ENCODE measurements around the gene A1BG. TPM values are rescaled to one million over a fixed set of nuclear protein-coding genes. Genes with fewer than 3 reads are reported as not detected.

Gene A1BG
- total and polyA plus RNA-seq, 2 of the 8 experiments (the other 6 are each of a cell fraction or from before 2014, with no cell fraction given) = 20.8 to 69.6 TPM

- CTCF ChIA-PET (ENCODE audit: partially characterized antibody) = no interaction called here
- peaks cover 0 to 20% (median 12%) of the 10 kb centered on the region in 4 experiments; a peak in 5 of 7 replicates for H3K4me1 ChIP-seq (replicated peaks in 1 of 4; ENCODE audit: control insufficient read depth in 3 of 4, insufficient read depth in 4 of 4, low read length in 3 of 4)
- H2BK5ac ChIP-seq (ENCODE audit: low read depth, low read length) = no peak overlapping the region
- no peak overlapping the region for H2BK15ac ChIP-seq (ENCODE audit: low read length)
- 0 out of 2 replicates have a peak, but pooled peaks cover 2% of the 10 kb centered on the region for H3K79me1 ChIP-seq (ENCODE audit: low read depth, low read length)
- H3K4ac ChIP-seq (replicated peaks; ENCODE audit: insufficient read length, low read depth, low read length) = no peak overlapping the region
- H3K23me2 ChIP-seq (ENCODE audit: low read depth, low read length) = peaks cover 7% of the 10 kb centered on the region; the same call in 1 of the 2 replicates
- no peak overlapping the region for H4K8ac ChIP-seq (ENCODE audit: extremely low read depth, insufficient read depth, low read length)
- POLR2A ChIA-PET (ENCODE audit: partially characterized antibody) = no interaction called here
- DNase-seq (ENCODE audit: low read depth in 1 of 2, low spot score in 2 of 2) (no peak), FAIRE-seq (no peak)
- TF ChIP-seq HDAC6 (IDR thresholded peaks at IDR 0.05; ENCODE audit: low read depth, low read length) = no peak
- TF ChIP-seq SIN3A (conservative IDR thresholded peaks at IDR 0.05 in 1 of 2, IDR thresholded peaks at IDR 0.05 in 1 of 2; ENCODE audit: low read depth in 1 of 2, low read length in 2 of 2) = no peak
- TF ChIP-seq KDM4A (IDR thresholded peaks at IDR 0.05; ENCODE audit: low read depth, low read length, severe bottlenecking) = no peak
- TF ChIP-seq POLR2A (IDR thresholded peaks at IDR 0.05; ENCODE audit: control extremely low read depth in 1 of 2, low read depth in 2 of 2, low read length in 2 of 2) = no peak
- H3K36me3 ChIP-seq (ENCODE audit: control insufficient read depth in 2 of 4, insufficient read depth in 4 of 4, low read length in 3 of 4) = peaks cover 19 to 51% (median 40%) of the 10 kb centered on the region in 4 experiments
- no peak overlapping the region for H3K14ac ChIP-seq (ENCODE audit: insufficient read length)
- H3K18ac ChIP-seq (ENCODE audit: extremely low read depth, low read length) = no peak overlapping the region
- H2AK5ac ChIP-seq (ENCODE audit: low read depth, low read length) = no peak overlapping the region
- WGBS, 2 experiments (ENCODE audit: extremely low coverage in 1 of 2, insufficient coverage in 1 of 2, insufficient read length in 1 of 2, insufficient replicate concordance in 2 of 2, low coverage in 1 of 2, low lambda C conversion rate in 2 of 2, missing lambda C conversion rate in 1 of 2) = 90% methylated on average over 4 of the region's 4 CpGs; no CpG with 5 or more reads in 1 of the 2 experiments
- no peak overlapping the region for H2BK12ac ChIP-seq (ENCODE audit: low read depth, low read length)
- no peak overlapping the region for H2AFZ ChIP-seq (ENCODE audit: low read length)
- H3K56ac ChIP-seq (replicated peaks; ENCODE audit: insufficient read length, low read depth, low read length) = no peak overlapping the region
- no peak overlapping the region for H3K9ac ChIP-seq (replicated peaks in 1 of 4; ENCODE audit: extremely low read depth in 1 of 4, low read depth in 3 of 4, low read length in 3 of 4)
- no peak overlapping the region for H3K27ac ChIP-seq (ENCODE audit: low read depth, low read length)
- no peaks in the 10 kb centered on the region for H3K9me3 ChIP-seq (ENCODE audit: insufficient read depth in 2 of 2, low read depth in 1 of 2, low read length in 1 of 2)
- H3K23ac ChIP-seq (ENCODE audit: insufficient read length) = no peak overlapping the region
- H4K5ac ChIP-seq (ENCODE audit: insufficient read length, low read depth, low read length) = no peak overlapping the region
- H3K4me3 ChIP-seq (ENCODE audit: extremely low read depth in 1 of 4, insufficient read depth in 2 of 4, low read depth in 3 of 4, low read length in 4 of 4) = no peak overlapping the region
- H3K79me2 ChIP-seq (ENCODE audit: control insufficient read depth in 1 of 2, insufficient read depth in 2 of 2, low read length in 2 of 2) = peaks cover 0 to 25% of the 10 kb centered on the region in 2 experiments; a peak in 2 of 4 replicates
- H2BK120ac ChIP-seq (replicated peaks; ENCODE audit: low read depth, low read length) = no peak overlapping the region
- H2BK20ac ChIP-seq (ENCODE audit: low read length) = no peak overlapping the region
- H3K27me3 ChIP-seq (replicated peaks in 1 of 4; ENCODE audit: control insufficient read depth in 3 of 4, extremely low read depth in 1 of 4, insufficient read depth in 3 of 4, low read length in 3 of 4) = peaks cover 3 to 13% (median 11%) of the 10 kb centered on the region in 4 experiments; a peak in 6 of 7 replicates
- H4K20me1 ChIP-seq (replicated peaks in 1 of 2; ENCODE audit: control insufficient read depth in 1 of 2, insufficient read depth in 2 of 2, low read length in 2 of 2) = peaks cover 14 to 19% of the 10 kb centered on the region in 2 experiments
- H3K4me2 ChIP-seq (ENCODE audit: insufficient read depth in 1 of 2, low read depth in 2 of 2, low read length in 2 of 2) = no peak overlapping the region
- no peak overlapping the region for H4K91ac ChIP-seq (replicated peaks; ENCODE audit: insufficient read length, low read length)
Measured at GRCh38 chr19:58393725-58394033, 40.4 kb upstream of the A1BG start.
